Islet precursor cell (in vitro differentiated cells): Measurements from ENCODE around the gene CACNA2D3.
A peak's percentile ranks its signal among the peaks of the same experiment; 100 is the strongest.

ENCODE experiments used
- DNase-seq: peaks from one replicate; pipeline ENCODE4 v3.0.0-alpha.2; 2018

Gene CACNA2D3

GRCh38 chr3:54642147-54642546, 519.8 kb downstream of the CACNA2D3 start:
- DNase-seq: no peak

GRCh38 chr3:54647721-54648120, 525.4 kb downstream of the CACNA2D3 start:
- no peak for DNase-seq

GRCh38 chr3:54649551-54649950, 527.2 kb downstream of the CACNA2D3 start:
- DNase-seq: no peak

DNA sequence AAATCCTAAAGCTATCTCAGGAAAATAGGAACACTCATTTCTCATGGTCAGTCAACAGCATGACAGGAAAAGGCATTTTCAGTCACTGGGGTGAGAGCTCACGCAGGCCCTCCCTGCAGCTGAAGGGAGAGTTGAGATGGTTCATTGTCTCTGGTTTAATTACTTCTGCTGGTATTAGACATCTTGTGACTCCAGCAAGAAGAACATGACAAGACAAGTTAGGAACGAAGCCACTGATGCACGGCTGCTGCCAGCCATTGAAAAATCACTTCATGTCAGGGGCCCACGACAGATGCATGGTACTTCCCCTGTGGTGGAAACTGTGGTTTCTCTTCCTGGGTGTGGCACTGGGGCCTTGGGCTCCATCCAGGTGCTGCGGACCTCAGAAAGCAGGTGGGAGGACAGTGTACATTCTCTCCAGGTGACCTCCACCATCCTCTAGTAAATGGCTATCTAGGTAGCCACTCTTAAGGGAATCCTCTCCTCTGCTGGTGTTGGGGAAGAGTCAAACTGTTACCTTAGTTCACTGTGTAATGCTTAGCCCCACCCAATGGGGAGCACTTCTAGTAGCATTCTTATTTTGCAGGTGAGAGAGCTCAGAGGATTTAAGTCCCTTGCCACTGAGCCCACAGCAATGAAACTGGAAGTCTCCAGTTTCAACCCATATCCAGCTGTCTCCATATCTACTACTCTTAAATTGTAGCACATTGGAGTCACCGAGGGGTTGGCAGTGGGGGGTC, 531.3 kb downstream of the CACNA2D3 start:
- DNase-seq: peak; percentile 40

GRCh38 chr3:54654776-54655175, 532.4 kb downstream of the CACNA2D3 start:
- DNase-seq: peak; percentile 41

GRCh38 chr3:54659347-54659746, 537.0 kb downstream of the CACNA2D3 start:
- peak; percentile 24 for DNase-seq

GRCh38 chr3:54660714-54661132, 538.4 kb downstream of the CACNA2D3 start:
- peak; percentile 18 for DNase-seq

GRCh38 chr3:54661151-54661550, 538.8 kb downstream of the CACNA2D3 start:
- no peak for DNase-seq

- peak; percentile 34 for DNase-seq
These were observed 541.2 kb downstream of the CACNA2D3 start for GRCh38 chr3:54663501-54664011.

DNA sequence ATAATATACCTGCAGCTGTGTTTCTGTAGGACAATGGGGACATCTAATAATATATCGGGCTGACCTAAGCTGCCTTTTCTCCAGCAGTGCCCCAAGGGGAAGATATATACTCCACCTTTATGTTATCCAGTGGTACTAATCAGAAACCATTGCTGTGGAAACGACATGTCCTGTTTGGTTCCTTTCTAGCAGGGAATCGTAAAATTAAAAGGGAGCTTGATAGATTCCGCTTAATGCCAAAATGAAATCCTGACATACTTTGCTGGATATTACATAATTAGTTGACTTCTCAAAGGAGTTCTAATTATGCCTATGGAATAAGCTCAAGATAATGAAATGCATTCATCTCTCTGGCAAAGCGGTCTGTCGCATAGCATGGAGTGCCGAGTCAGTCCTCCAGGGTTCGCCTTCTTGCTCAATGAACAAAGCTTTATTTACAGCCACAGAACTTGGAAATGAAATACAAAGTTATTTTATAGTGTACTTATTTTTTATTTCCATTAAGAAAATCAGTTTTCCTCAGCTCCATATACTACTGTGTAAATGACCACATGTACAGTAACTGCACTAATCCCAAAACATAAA, 542.8 kb downstream of the CACNA2D3 start:
- DNase-seq: peak; percentile 1

- no peak for DNase-seq
These were observed 545.9 kb downstream of the CACNA2D3 start for GRCh38 chr3:54668236-54668635.

- DNase-seq: no peak
These were observed 548.0 kb downstream of the CACNA2D3 start for GRCh38 chr3:54670201-54671000.

DNA sequence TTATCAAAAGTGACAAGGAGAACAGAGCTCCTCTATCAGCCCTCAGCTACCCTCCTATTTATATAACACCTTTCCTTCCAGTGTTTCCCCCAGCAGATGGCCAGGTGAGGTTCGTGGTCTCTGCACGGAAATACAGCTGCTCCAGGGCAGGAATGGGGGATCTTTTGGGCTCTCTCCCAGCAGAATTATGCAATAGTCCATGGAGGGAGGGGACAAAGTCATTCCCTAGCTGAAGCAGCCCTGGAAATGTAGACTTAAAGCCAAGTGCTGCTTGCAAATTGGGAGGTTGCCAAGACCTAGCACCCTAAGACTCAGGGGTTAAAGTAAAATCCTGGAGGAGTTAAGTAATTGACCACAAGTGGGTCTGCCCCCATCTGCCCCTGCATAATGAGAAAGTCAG, 549.2 kb downstream of the CACNA2D3 start:
- no peak for DNase-seq

- no peak for DNase-seq
These were observed 553.7 kb downstream of the CACNA2D3 start for GRCh38 chr3:54676087-54676486.

DNA sequence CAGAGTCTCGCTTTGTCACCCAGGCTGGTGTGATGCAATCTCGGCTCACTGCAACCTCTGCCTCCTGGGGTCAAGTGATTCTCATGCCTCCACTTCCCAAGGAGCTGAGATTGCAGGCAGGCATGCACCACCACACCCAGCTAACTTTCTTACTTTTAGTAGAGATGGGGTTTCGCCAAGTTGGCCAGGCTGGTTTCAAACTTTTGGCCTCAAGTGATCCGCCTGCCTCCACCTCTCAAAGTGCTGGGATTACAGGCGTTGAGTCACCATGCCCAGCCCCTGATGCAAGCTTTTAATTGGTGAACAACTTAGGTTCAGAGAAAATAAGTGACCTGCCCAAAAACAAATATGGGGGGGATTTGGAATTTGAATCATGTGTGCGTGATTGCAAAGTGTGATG, 559.4 kb downstream of the CACNA2D3 start:
- DNase-seq: no peak

DNA sequence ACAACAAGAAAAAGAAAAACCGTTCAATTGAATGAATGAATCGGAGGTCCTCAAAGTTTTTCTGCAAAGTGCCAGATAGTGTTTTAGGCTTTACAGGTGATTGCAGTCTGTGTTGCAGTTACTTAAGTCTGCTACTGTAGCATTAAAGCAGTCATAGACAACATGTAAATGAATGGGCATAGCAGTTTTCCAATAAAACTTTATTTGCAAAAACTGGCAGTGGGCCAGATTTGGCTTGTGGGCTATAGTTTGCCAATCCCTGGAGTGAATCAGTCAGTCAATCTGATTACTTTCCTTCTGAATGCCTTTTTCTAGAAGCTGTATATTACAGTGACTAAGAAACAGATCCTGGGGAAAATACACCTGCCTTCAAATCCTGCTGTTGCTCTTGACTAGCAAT, 562.9 kb downstream of the CACNA2D3 start:
- DNase-seq: no peak

GRCh38 chr3:54691289-54691771, 569.0 kb downstream of the CACNA2D3 start:
- DNase-seq: no peak

- no peak for DNase-seq
These were observed 574.0 kb downstream of the CACNA2D3 start for GRCh38 chr3:54696313-54696712.

DNA sequence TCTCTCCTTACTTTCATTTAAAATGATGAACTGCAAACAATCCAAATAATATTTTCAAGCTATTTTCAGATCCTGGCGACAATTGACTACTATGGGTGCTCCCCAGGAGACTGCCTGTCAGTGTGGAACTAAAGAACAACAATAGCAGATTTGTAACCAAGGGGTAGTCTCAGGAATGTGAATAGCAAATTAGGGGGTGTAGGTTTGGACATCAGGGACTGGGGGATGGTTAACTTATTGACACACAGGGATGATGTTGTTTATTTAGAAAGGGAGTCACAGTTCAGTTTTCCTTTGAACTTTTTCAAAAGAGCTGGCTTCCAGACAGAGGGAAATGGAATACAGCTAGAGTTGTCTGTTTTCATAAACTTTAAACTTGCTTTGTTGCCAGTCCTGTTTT, 575.7 kb downstream of the CACNA2D3 start:
- DNase-seq: no peak

- DNase-seq: no peak
These were observed 581.6 kb downstream of the CACNA2D3 start for GRCh38 chr3:54703923-54704322.

DNA sequence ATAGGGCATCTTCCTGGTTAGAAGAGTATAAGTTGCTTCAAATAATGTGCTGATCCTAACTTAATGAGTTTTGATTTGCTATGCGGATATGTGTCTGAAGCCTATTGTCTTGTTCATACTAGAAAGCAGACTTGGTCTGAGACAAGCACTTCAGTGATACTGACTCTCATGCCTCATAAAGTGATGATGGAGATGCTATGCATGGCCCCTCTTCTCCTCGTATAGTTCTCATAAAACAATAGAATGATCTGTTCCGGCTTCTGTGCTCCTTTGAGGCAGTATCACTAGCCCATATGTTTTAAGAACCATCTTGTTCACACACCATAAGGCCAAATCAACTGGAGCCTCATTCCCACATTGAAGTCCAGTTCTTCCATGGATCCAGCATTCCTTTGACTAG, 583.4 kb downstream of the CACNA2D3 start:
- DNase-seq: no peak

DNA sequence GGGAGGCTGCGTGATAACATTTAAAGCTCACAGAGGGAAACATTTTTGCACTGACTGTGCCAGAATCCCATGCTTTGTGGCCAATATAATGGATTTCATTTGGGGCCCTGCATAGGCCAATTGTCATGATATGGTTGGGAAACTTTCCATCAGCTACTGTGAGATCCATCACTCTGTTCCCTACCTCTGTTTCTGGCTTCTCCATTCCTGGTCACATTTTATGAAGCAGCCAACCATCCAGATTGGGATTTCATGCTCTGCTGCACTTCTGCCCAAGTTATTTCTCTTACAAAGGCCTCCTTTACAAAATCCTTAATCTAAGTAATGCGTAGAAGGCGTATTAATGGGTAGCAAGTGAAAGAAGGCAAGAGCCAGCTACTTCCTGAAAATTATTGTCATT, 584.4 kb downstream of the CACNA2D3 start:
- no peak for DNase-seq

DNA sequence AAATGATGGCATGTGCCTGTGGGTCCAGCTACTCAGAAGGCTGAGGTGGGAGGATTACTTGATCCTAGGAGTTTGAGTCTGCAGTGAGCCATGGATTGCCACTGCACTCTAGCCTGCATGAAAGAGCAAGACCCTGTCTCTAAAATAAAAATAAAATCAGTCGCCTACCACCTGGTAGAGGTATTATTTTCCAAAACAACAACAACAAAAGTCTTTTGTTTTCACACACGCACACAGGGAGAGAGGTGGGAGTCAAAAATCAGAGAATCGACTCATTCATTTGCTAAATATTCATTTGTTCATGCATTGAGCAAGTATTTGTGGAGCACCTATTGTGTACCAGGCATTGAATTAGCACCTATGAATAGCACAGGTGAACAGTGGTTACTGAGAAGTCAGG, 587.4 kb downstream of the CACNA2D3 start:
- DNase-seq: no peak

DNA sequence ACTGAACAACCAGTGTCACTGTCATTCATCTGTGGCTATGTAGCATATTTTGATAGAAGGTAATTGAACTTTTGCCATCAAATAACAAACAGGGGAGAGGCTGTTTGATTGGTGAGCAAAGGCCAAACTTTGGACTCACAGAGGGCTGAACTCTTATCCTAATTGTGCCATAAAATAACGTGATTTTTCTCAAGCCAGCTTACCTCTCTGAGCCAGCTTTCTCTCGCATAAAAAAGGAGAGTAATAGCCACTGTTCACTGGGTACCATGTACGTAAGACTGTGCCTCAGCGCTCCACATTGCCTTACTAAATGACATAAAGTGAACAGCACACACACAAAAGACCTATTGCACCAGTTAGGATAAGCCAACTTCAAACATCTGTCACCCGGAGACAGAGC, 588.6 kb downstream of the CACNA2D3 start:
- DNase-seq: no peak
